Stimulated activated CD4-positive, alpha-beta T cell treated with anti-CD3 and anti-CD28 coated beads, Interleukin-4, amount 100 ng/mL, for 48 hours (primary cell): ENCODE data around the gene SHISA8.
A peak's percentile ranks its signal among the peaks of the same experiment; 100 is the strongest.
"Not testable (repeated sequence)": the region's sequence is repeated elsewhere in the genome, so short reads cannot be mapped to it uniquely, and the experiment has no call there.

Experiments
- DNase-seq, 2 donors: peaks; one replicate each; pipeline ENCODE4 v3.0.0-alpha.2; 2020; ENCODE audit warnings: low read depth in 2 of 2

Gene SHISA8

GRCh38 chr22:41915035-41915785, at the start of gene SHISA8:
TSS of gene SHISA8 (minus strand) at chr22:41915074. CDS start at chr22:41914667, 407 bp downstream.
- DNase-seq, result peak; percentile 36 to 52

- no peak for DNase-seq
These were observed 49.2 kb upstream of the SHISA8 start for GRCh38 chr22:41964112-41964491.

GRCh38 chr22:41963453-41964111, 48.7 kb upstream of the SHISA8 start:
- DNase-seq, result no peak

GRCh38 chr22:41957941-41958556, 43.2 kb upstream of the SHISA8 start:
- no peak for DNase-seq

- no peak for DNase-seq
These were observed 37.8 kb upstream of the SHISA8 start for GRCh38 chr22:41952713-41953112.

GRCh38 chr22:41951898-41952474, 37.1 kb upstream of the SHISA8 start, which contains the start of gene SMIM45:
TSS of gene SMIM45 (plus strand) at chr22:41952150.
- DNase-seq, result no peak

- DNase-seq, result no peak
These were observed 34.6 kb upstream of the SHISA8 start for GRCh38 chr22:41949297-41949965.

GRCh38 chr22:41948928-41949296, 34.0 kb upstream of the SHISA8 start:
- DNase-seq, result not testable (repeated sequence)

- DNase-seq, result no peak
These were observed 33.3 kb upstream of the SHISA8 start for GRCh38 chr22:41948142-41948541.

GRCh38 chr22:41947424-41948080, 32.7 kb upstream of the SHISA8 start:
- DNase-seq, result no peak

GRCh38 chr22:41946629-41947423, 32.0 kb upstream of the SHISA8 start, which contains the start of gene CENPM:
TSS of gene CENPM (minus strand) at chr22:41947152. CDS start at chr22:41947076, 76 bp downstream.
- peak; percentile 92 to 94 for DNase-seq

- no peak for DNase-seq
These were observed 28.9 kb upstream of the SHISA8 start for GRCh38 chr22:41943661-41944209.

- DNase-seq, result peak; percentile 72 to 80
These were observed 26.2 kb upstream of the SHISA8 start for GRCh38 chr22:41940832-41941765.

- peak; percentile 89 to 92 for DNase-seq
These were observed 25.3 kb upstream of the SHISA8 start for GRCh38 chr22:41939981-41940831.

GRCh38 chr22:41936894-41937169, 22.0 kb upstream of the SHISA8 start:
- DNase-seq, result no peak

GRCh38 chr22:41935509-41935908, 20.6 kb upstream of the SHISA8 start:
- DNase-seq, result no peak

- no peak for DNase-seq
These were observed 20.1 kb upstream of the SHISA8 start for GRCh38 chr22:41935015-41935351.

GRCh38 chr22:41934284-41935014, 19.6 kb upstream of the SHISA8 start:
- DNase-seq, result no peak
